GM12878 (cell line): ENCODE measurements around the gene TNK1. TPM values are rescaled to one million over a fixed set of nuclear protein-coding genes. Genes with fewer than 3 reads are reported as not detected.
A peak's percentile ranks its signal among the peaks of the same experiment; 100 is the strongest.

Experiments
- CEBPZ ChIP-seq: fragments of 150-350 bp; IDR thresholded peaks from 2 replicates; pipeline ENCODE4 v1.6.1; 2016; ENCODE audit warnings: low read depth, low read length
- EED ChIP-seq: sonication (generic); IDR thresholded peaks from 2 replicates; pipeline ENCODE4 v1.6.1; 2016; ENCODE audit warnings: antibody characterized with exemption, low read depth
- ELK1 ChIP-seq: IDR thresholded peaks from 2 replicates; pipeline ENCODE4 v1.6.1; 2012; ENCODE audit warnings: low read depth, low read length, improper control_type of control experiment
- ETV6 ChIP-seq, 2 experiments: fragments of 450-650 bp in 1 of 2; IDR thresholded peaks in 1 of 2; conservative IDR thresholded peaks in 1 of 2; 2 replicates each; pipeline ENCODE4 v1.6.1; 2014; ENCODE audit warnings: antibody characterized with exemption in 1 of 2, borderline replicate concordance in 1 of 2, low read depth in 1 of 2, mild to moderate bottlenecking in 1 of 2, moderate library complexity in 1 of 2
- IKZF2 ChIP-seq, 2 experiments: fragments of 450-650 bp; IDR thresholded peaks; 2 replicates each; pipeline ENCODE4 v1.6.1; 2017; ENCODE audit warnings: mild to moderate bottlenecking in 2 of 2, moderate library complexity in 2 of 2
- JUND ChIP-seq: IDR thresholded peaks from 2 replicates; pipeline ENCODE4 v1.6.1; 2012; ENCODE audit warnings: low read depth, mild to moderate bottlenecking, low read length, improper control_type of control experiment, moderate library complexity
- MEF2B ChIP-seq: fragments of 450-650 bp; IDR thresholded peaks from 2 replicates; pipeline ENCODE4 v1.6.1; 2018; ENCODE audit warnings: mild to moderate bottlenecking, moderate library complexity; ENCODE audit not compliant: partially characterized antibody, poor library complexity, severe bottlenecking
- MLLT1 ChIP-seq: fragments of 450-650 bp; IDR thresholded peaks from 2 replicates; pipeline ENCODE4 v1.6.1; 2016; ENCODE audit warnings: mild to moderate bottlenecking
- MTA3 ChIP-seq: IDR thresholded peaks from 2 replicates; pipeline ENCODE4 v1.6.1; 2012; ENCODE audit warnings: low read length, inconsistent platforms, borderline replicate concordance
- NR2F1 ChIP-seq: fragments of 450-650 bp; conservative IDR thresholded peaks from 2 replicates; pipeline ENCODE4 v1.6.1; 2017; ENCODE audit warnings: mild to moderate bottlenecking
- POLR2AphosphoS2 ChIP-seq: IDR thresholded peaks from 2 replicates; pipeline ENCODE4 v1.6.1; 2011; ENCODE audit warnings: low read depth, mild to moderate bottlenecking, low read length, improper control_type of control experiment, moderate library complexity
- RBBP5 ChIP-seq: fragments of 200-600 bp; sonication (generic); conservative IDR thresholded peaks from 2 replicates; pipeline ENCODE4 v1.6.1; 2016
- RUNX3 ChIP-seq: IDR thresholded peaks from 2 replicates; pipeline ENCODE4 v1.6.1; 2012; ENCODE audit warnings: low read length, inconsistent platforms
- SMARCA5 ChIP-seq: fragments of 450-650 bp; IDR thresholded peaks from 2 replicates; pipeline ENCODE4 v1.6.1; 2017; ENCODE audit warnings: mild to moderate bottlenecking
- SP1 ChIP-seq: IDR thresholded peaks from one replicate; pipeline ENCODE4 v1.6.1; 2011; ENCODE audit warnings: low read depth, low read length
- SREBF2 ChIP-seq: IDR thresholded peaks from 2 replicates; pipeline ENCODE4 v1.6.1; 2012; ENCODE audit warnings: mild to moderate bottlenecking, low read length
- STAT1 ChIP-seq: fragments of 450-650 bp; conservative IDR thresholded peaks from 2 replicates; pipeline ENCODE4 v1.6.1; 2014; ENCODE audit warnings: antibody characterized with exemption, mild to moderate bottlenecking
- TBL1XR1 ChIP-seq: IDR thresholded peaks from 2 replicates; pipeline ENCODE4 v1.6.1; 2012; ENCODE audit warnings: low read depth, low read length, improper control_type of control experiment
- USF1 ChIP-seq: IDR thresholded peaks from 2 replicates; pipeline ENCODE4 v1.6.1; 2011; ENCODE audit warnings: borderline replicate concordance, low read depth, mild to moderate bottlenecking, moderate library complexity, mixed read lengths, low read length; ENCODE audit not compliant: insufficient read depth; ENCODE audit errors: extremely low read length
- USF2 ChIP-seq: IDR thresholded peaks from 2 replicates; pipeline ENCODE4 v1.6.1; 2011; ENCODE audit warnings: low read depth, low read length, improper control_type of control experiment, borderline replicate concordance
- polyA plus RNA-seq, 11 experiments: library from polyadenylated mRNA; depleted of rRNA in 4 of 11; unstranded in 6 of 11; stranded (reverse) in 5 of 11; fragments of >200 nt; fragmentation: Nextera tagmentation in 4 of 11; fragmentation: Illumina TruSeq in 1 of 11; extraction: Ambion mirVana in 4 of 11; extraction: Trizol in 1 of 11; gene quantifications; 1 replicate in 1 of 11; 2 replicates in 10 of 11; pipeline versions ENCODE4 v1.2.1 to v1.2.3, GENCODE V29; 2011 to 2016; ENCODE audit warnings: inconsistent platforms in 2 of 11, missing spikeins in 2 of 11, low read depth in 1 of 11
- total RNA-seq, 4 experiments: library from RNA; depleted of rRNA in 3 of 4; stranded (reverse); fragments of >200 nt in 3 of 4; fragmentation: Illumina TruSeq in 1 of 4; extraction: Trizol in 1 of 4; gene quantifications; 2 replicates each; pipeline versions ENCODE4 v1.2.1 to v1.2.3, GENCODE V29; 2013 to 2021

TNK1 gene
- total and polyA plus RNA-seq, 10 of the 15 experiments (the other 5 are each of a cell fraction or from before 2014, with no cell fraction given), result 0.06 to 2.5 (median 0.70) TPM

GRCh38 chr17:7336240-7337175, 44.4 kb upstream of the TNK1 start, which contains the start of gene ACAP1 (continued):
- no peak for TF ChIP-seq STAT1
- TF ChIP-seq SREBF2, result no peak
- TF ChIP-seq ELK1, result no peak
- 0 out of 2 replicates have a peak, but pooled peaks have one; percentile 30 for TF ChIP-seq NR2F1
- peak; percentile 28 for TF ChIP-seq SP1
- TF ChIP-seq EED, result peak; percentile 58
- no peak for TF ChIP-seq JUND
- no peak for TF ChIP-seq USF1
- peak; percentile 85 for TF ChIP-seq MLLT1
- TF ChIP-seq USF2, result no peak
- peak; percentile 90 for TF ChIP-seq MEF2B
- 0 out of 4 replicates have a peak, but pooled peaks of 1 of the 2 experiments have one; percentile 24 for TF ChIP-seq ETV6 (conservative IDR thresholded peaks at IDR 0.05 in 1 of 2, IDR thresholded peaks at IDR 0.05 in 1 of 2; ENCODE audit: borderline replicate concordance in 1 of 2, low read depth in 1 of 2)
- TF ChIP-seq MTA3, result no peak; the same call in 1 of the 2 replicates
- TF ChIP-seq POLR2AphosphoS2, result 0 out of 2 replicates have a peak, but pooled peaks have one; percentile 30
- no peak for TF ChIP-seq TBL1XR1
- peak; percentile 78; the same call in 1 of the 2 replicates for TF ChIP-seq SMARCA5
- TF ChIP-seq RUNX3, result peak; percentile 89
- TF ChIP-seq CEBPZ, result no peak
- peak; percentile 8 to 52; a peak in 3 of 4 replicates for TF ChIP-seq IKZF2 (IDR thresholded peaks at IDR 0.05)
- TF ChIP-seq RBBP5, result no peak
